ENCODE results near the gene EIF1AD. TPM values are rescaled to one million over a fixed set of nuclear protein-coding genes. Genes with fewer than 3 reads are reported as not detected.

Gene EIF1AD
- total and polyA plus RNA-seq, 2 of the 8 experiments (the other 6 are each of a cell fraction or from before 2014, with no cell fraction given): 32.6 to 39.9 TPM

GRCh38 chr11:65958774-65959420 is 43.1 kb downstream of the EIF1AD start (continued):
- no peak for TF ChIP-seq CHD7 (IDR thresholded peaks at IDR 0.05; ENCODE audit: insufficient replicate concordance, low read length)
- TF ChIP-seq KDM5A (IDR thresholded peaks at IDR 0.05; ENCODE audit: low read length): no peak
- TF ChIP-seq SIX5 (IDR thresholded peaks at IDR 0.05; ENCODE audit: low read depth, low read length): no peak
- TF ChIP-seq SP4 (IDR thresholded peaks at IDR 0.05; ENCODE audit: low read length): no peak
- TF ChIP-seq TAF1 (IDR thresholded peaks at IDR 0.05; ENCODE audit: low read depth, low read length): no peak
- TF ChIP-seq BCL11A (IDR thresholded peaks at IDR 0.05; ENCODE audit: low read depth in 2 of 2, low read length in 2 of 2): no peak
- TF ChIP-seq RBBP5 (IDR thresholded peaks at IDR 0.05; ENCODE audit: borderline replicate concordance, low read depth, low read length): no peak
- TF ChIP-seq GTF2F1 (IDR thresholded peaks at IDR 0.05; ENCODE audit: borderline replicate concordance, low read depth, low read length): no peak
- no peak for TF ChIP-seq PHF8 (conservative IDR thresholded peaks at IDR 0.05; ENCODE audit: low read depth, low read length)
- no peak for TF ChIP-seq SAP30 (IDR thresholded peaks at IDR 0.05; ENCODE audit: insufficient read depth, insufficient replicate concordance, low read length)
- TF ChIP-seq BRCA1 (IDR thresholded peaks at IDR 0.05; ENCODE audit: low read depth, low read length): no peak

All from H1 (cell line).